Skin of body (tissue), 2 donors: ENCODE results near the gene ORMDL3. TPM values are rescaled to one million over a fixed set of nuclear protein-coding genes. Genes with fewer than 3 reads are reported as not detected.
"Not testable (repeated sequence)": the region's sequence is repeated elsewhere in the genome, so short reads cannot be mapped to it uniquely, and the experiment has no call there.

Experiments
- DNase-seq: peaks from one replicate; lab custom pipeline; 2025; lab: John Stamatoyannopoulos, UW
- total RNA-seq: library from RNA; depleted of rRNA; stranded (reverse); fragments of >200 nt; gene quantifications from one replicate; pipeline ENCODE4 v1.2.3, GENCODE V29; 2014

ORMDL3 gene
- total RNA-seq, 1 donor from 2014 or later = 62.8 TPM

GRCh38 chr17:39925282-39926134 is 1.9 kb downstream of the ORMDL3 start:
- no peak for DNase-seq

- DNase-seq = no peak
Measured at GRCh38 chr17:39924691-39925055, 2.7 kb downstream of the ORMDL3 start.

- DNase-seq = no peak
Measured at GRCh38 chr17:39923836-39924690, 3.3 kb downstream of the ORMDL3 start.

GRCh38 chr17:39923230-39923629 is 4.2 kb downstream of the ORMDL3 start:
- DNase-seq = no peak

GRCh38 chr17:39922006-39922405 is 5.4 kb downstream of the ORMDL3 start:
- no peak for DNase-seq

- DNase-seq = no peak
Measured at GRCh38 chr17:39921323-39921722, 6.1 kb downstream of the ORMDL3 start.

- DNase-seq = no peak
Measured at GRCh38 chr17:39920218-39921210, 6.9 kb downstream of the ORMDL3 start.

- no peak for DNase-seq
Measured at GRCh38 chr17:39919087-39919683, 8.2 kb downstream of the ORMDL3 start.

- DNase-seq = no peak
Measured at GRCh38 chr17:39916918-39917317, 10.5 kb downstream of the ORMDL3 start.

- DNase-seq = no peak
Measured at GRCh38 chr17:39915559-39915958, 11.8 kb downstream of the ORMDL3 start.

GRCh38 chr17:39913989-39914388 is 13.4 kb downstream of the ORMDL3 start:
- no peak for DNase-seq

GRCh38 chr17:39908789-39909352 is 18.5 kb downstream of the ORMDL3 start:
- DNase-seq = no peak

- no peak for DNase-seq
Measured at GRCh38 chr17:39904990-39905288, 22.5 kb downstream of the ORMDL3 start.

GRCh38 chr17:39903158-39903884 is 24.1 kb downstream of the ORMDL3 start:
- DNase-seq = no peak

- not testable (repeated sequence) for DNase-seq
Measured at GRCh38 chr17:39902027-39902426, 25.4 kb downstream of the ORMDL3 start.

GRCh38 chr17:39899215-39899614 is 28.2 kb downstream of the ORMDL3 start:
- no peak for DNase-seq

- no peak for DNase-seq
Measured at GRCh38 chr17:39898088-39898487, 29.3 kb downstream of the ORMDL3 start.

- DNase-seq = no peak
Measured at GRCh38 chr17:39894681-39895376, 32.6 kb downstream of the ORMDL3 start.

GRCh38 chr17:39889200-39889599 is 38.2 kb downstream of the ORMDL3 start:
- no peak for DNase-seq
